Glomerular visceral epithelial cell (primary cell): ENCODE measurements around the gene NOXO1.
"Not testable (repeated sequence)": the region's sequence is repeated elsewhere in the genome, so short reads cannot be mapped to it uniquely, and the experiment has no call there.

Source experiments
- DNase-seq: peaks from one replicate; pipeline ENCODE4 v3.0.0-alpha.2; 2016; ENCODE audit errors: extremely low spot score

NOXO1 gene

DNA sequence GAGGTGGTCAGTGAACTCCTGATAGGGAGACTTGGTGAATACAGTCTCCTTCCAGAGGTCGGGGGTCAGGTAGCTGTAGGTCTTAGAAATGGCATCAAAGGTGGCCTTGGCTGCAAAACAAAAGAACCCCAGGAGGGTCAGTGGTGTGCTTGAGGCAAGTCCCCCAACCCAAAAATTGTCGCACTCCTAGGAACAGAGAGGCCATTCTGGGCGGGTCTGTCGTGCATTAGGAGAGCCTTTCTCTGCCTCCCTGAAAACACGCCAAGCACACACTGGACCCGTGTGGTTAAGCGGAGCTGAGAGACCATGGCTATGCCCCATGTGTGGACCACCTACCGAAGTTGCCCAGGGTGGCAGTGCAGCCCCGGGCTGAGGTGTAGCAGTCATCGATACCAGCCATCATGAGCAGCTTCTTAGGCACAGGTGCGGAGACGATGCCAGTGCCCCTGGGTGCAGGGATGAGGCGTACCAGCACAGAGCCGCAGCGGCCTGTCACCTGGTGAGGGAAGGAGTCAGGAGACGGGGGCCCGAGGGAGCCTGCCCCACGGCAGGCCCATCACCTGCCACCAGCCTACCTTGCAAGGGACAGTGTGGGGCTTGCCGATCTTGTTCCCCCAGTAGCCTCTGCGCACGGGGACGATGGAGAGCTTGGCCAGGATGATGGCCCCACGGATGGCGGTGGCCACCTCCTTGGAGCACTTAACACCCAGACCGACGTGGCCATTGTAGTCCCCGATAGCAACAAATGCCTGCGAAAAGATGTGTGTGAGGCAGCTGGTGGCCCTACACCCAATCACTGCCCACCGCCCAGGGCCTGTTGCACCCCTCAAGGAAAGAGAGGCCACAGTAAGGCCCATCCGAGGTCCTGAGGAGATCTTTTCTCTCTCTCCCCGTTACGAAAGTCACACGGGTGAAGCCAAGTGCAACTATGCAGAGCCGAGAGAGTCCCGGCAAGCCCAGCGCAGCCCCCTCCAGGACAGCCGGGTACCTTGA, 18.8 kb downstream of the NOXO1 start:
- DNase-seq, result not testable (repeated sequence)

DNA sequence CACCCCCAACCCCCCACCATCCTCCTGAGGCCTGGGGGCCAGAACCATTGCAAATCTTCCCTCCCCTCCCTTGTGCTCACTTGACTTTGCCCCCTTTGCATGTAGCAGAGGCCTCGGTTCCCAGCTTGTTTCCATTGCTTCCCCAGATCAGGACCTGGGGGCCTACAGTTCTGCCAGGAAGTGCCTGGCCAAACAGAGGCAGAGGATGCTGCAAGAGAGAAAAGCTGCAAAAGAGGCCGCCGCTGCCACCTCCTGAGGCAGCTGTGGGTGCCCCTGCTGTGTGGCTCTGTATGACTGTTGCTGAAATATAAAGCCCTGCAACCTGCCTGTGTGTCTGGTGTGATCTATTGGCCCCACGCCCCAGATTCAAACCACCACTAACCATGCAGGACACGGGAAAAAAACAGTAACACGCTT, 19.6 kb downstream of the NOXO1 start:
- DNase-seq, result no peak

DNA sequence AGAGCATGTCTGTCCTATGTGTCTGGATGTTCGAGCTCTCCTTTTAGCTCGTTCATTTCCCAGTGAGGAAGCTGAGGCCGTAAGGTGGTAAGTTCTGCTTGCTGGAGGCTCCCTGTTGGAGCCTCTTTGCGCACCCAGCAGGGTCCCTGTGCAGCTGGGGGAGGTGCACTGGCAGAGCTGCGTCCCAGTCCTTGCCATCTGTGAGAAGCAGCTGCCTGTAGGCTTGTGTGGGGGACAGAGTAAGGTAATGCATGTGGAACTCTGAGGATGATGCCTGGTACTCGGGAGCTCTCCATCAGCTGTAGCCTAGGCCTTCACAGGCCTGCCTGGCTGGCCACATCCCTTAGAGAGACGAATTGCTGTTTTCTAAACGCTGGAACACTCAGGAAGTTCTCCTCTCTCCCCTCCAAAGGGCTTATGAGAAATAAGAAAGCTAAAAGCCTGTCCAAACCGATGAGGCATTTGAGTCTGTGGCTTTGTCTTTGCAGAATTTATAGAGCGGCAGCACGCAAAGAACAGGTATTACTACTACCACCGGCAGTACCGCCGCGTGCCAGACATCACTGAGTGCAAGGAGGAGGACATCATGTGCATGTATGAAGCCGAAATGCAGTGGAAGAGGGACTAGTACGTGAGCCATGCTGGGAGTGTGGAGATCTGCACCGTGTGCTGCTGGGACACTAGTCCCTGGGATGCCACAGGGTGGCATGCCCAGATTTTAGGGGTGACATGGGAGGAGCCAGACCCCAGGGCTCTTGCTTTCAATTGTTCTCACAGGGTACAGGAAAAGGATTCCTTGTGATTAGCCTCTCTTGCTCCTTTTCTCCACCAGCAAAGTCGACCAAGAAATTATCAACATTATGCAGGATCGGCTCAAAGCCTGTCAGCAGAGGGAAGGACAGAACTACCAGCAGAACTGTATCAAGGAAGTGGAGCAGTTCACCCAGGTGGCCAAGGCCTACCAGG, 20.3 kb downstream of the NOXO1 start:
- DNase-seq, result peak; percentile 53

DNA sequence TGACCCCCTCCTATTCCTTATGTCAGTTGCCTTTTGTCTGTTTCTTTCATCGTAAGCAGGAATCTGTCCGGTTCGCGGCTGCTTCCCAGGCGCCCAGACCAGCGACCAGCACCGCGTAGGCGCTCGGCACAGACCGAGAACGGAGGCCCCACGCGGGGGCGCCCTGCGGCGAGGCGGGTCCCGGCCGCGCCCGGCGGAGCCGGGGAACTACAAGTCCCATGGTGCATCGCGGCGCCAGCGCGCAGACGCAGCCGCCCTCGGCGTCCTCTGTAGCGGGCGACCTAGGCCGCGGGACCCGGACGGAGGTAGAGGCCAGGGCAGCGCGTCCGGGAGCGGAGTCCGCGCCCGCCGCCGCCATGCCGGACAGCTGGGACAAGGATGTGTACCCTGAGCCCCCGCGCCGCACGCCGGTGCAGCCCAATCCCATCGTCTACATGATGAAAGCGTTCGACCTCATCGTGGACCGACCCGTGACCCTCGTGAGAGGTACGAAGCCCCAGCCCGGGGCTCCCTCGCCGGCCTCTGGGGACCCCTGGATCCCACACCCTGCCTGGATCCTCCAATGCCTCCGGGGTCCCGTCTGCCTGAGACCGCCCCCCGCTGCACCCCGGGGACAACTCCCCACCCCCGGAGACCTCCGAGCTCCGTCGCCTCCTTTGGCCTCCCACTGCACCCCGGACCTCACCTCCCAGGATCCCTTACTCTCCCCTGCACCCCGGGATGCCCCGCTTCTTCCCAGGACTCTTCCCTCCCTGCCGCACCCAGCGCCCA, 21.8 kb downstream of the NOXO1 start, which contains the start of gene NDUFB10:
Gene NDUFB10 (plus strand): TSS at position 270 of the 771 bp plus-strand sequence. CDS start 87 bp downstream, at position 357.
- peak; percentile 88 for DNase-seq

DNA sequence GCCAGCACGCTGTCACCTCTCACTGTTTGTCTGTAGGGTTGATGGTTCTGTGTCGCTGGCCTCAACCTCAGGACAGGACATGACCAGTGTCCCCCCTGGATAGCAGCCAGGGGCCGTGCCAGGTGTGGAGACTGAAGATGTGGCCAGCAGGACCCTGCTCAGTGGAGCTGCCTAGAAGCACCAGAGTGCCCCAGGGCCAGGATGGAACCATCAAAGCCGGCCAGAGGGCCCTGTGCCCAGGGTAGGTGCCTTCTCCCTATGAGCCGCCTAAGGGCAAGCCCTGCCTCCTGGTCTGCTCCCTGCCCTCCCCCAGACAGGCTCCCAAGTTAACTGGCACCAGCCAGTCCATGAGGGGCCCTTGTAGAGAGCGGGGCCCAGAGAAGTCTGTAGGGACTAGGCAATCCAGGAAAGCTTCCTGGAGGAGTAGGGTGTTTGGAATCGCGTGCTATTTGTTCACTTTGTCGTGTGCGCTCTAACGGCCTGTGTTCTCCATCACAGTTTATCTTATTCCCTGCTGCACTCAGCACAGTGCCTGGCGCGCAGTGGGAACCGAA, 22.5 kb downstream of the NOXO1 start:
- DNase-seq, result no peak

DNA sequence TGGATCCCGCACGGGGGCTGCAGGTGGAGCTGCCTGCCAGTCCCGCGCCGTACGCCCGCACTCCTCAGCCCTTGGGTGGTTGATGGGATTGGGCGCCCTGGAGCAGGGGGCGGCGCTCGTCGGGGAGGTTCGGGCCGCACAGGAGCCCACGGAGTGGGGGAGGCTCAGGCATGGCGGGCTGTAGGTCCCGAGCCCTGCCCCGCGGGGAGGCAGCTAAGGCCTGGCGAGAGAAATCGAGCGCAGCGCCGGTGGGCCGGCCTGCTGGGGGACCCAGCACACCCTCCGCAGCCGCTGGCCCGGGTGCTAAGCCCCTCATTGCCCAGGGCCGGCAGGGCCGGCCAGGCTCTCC, 23.2 kb downstream of the NOXO1 start:
- not testable (repeated sequence) for DNase-seq

DNA sequence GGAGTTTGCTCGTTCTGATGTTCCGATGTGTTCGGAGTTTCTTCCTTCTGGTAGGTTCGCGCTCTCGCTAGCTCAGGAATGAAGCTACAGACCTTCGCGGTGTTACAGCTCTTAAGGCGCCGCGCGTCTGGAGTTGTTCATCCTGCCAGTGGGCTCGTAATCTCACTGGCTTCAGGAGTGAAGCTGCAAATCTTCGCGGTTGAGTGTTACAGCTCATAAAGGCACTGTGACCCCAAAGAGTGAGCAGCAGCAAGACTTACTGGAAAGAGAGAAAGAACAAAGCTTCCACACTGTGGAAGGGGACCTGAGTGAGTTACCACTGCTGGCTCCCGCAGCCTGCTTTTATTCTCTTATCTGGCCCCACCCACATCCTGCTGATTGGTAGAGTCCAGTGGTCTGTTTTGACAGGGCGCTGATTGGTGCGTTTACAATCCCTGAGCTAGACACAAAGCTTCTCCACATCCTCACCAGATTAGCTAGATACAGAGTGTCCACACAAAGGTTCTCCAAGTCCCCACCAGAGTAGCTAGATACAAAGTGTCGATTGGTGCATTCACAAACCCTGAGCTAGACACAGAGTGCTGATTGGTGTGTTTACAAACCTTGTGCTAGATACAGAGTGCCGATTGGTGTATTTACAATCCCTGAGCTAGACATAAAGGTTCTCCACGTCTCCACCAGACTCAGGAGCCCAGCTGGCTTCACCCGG, 23.7 kb downstream of the NOXO1 start:
- not testable (repeated sequence) for DNase-seq

DNA sequence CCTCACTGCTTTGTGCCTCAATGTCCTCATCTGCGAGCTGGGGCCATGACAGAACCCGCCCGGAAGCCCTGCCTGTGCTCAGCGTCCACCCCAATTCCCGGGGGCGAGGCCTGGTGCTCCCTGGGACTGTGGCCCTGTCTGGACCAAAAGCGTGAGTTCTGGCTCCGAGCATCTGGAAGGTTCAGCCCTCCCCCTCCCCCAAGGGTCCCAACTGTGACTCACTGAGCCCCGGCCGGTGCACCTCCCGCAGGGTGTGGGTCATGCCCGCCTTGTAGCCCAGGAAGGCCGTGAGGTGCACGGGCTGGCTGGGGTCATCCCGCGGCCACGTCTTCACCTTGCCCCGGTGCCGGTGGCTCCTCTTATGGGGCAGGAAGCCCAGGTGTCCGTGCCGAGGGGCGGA, 27.5 kb downstream of the NOXO1 start:
- no peak for DNase-seq

DNA sequence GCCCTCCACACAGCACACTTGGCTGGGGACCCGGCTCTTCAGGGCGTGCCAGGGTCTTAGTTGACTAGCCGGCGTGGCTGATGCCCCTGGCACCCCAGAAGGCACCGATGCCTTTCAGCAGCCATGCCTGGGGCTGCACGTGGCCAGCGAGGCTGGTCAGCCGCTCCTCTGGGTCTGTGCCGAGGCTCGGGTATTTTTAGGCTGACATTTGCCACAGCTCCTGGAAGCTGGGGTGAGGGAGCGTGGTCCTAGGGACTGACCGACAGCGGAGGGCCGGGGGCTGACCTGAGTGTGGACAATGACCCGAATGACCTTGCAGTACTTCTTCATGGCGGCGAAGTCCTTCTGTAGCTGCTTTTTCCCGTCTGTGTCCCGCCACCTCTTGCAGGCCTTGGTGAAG, 30.7 kb downstream of the NOXO1 start:
- DNase-seq, result no peak

DNA sequence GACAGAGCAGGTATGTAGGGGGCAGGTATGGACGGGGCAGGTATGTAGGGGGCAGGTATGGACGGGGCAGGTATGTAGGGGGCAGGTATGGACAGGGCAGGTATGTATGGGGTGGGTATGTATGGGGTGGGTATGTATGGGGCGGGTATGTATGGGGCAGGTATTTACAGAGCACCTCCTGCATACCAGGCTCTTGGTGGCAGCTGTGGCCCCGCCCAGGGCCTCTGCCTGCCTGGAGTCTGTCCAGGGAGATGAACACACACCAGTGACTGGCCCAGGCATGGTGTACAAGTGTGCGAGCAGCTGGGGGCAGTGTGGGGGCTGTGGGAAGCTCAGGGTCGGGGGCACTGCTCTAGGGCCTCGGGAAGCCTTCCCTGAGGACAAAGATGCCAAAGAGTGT, 31.2 kb downstream of the NOXO1 start:
- no peak for DNase-seq

DNA sequence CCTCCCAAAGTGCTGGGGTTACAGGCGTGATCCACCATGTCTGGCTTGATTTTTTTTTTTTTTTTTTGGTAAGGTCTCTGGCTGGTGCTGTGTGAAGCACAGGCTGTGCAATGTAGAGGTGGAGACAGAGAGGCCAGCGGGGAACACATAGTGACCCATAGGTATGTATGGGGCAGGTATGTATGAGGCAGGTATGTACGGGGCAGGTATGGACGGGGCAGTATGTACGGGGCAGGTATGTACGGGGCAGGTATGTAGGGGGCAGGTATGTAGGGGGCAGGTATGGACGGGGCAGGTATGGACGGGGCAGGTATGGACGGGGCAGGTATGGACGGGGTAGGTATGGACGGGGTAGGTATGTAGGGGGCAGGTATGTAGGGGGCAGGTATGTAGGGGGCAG, 31.8 kb downstream of the NOXO1 start:
- no peak for DNase-seq

DNA sequence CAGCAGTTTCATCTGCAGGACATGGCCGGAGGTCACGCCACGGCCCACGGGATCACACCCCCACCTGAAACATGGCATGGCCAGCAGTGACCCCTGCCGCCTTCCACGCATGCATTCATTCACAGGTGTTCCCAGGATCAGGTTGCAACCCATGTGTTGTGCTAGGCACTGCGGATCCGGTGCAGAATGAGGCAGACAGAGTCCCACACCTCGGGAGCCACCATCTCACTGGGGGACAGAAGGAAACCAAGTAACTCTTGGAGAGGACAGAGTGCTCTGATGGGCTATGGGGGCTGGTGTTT, 33.9 kb downstream of the NOXO1 start:
- no peak for DNase-seq

DNA sequence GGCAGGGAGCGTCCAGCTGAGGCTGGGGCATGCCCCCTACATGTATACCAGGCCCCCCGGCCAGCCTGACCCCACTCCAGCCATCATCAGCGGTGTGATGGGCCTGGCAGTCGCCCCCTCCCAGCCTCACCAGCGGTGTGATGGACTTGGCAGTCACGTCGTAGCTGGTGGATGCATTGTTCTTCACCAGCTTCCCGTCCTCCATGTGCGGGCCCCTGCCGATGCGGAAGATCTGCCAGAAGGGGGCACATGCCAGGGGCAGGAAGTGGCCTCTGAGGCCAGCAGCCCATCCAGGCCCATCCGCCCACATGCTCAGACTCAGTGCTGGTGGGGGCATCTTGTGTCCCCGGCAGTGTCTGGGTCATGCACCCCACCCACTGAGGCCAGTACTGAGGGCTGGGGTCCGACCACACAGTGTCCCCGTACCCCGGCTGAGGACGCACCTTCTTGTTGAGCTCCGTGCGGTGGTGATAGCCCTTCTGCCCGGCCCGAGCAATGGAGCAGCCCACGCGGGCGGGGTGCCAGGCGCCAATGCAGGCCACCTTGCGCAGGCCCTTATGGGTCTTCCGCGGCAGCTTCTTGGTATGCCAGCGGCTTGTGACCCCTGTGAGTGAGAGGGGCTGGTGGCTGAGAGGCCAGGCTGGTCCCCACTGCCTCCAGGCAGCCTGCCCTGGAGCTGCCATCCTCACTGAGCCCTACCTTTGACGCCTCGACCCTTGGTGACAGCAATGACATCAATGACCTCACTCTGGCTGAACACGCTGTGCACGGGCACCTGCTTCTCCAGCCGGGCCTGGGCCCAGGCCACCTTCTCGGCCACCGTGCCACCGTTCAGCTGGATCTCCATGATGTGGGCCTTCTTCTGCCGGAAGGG, 34.5 kb downstream of the NOXO1 start:
- no peak for DNase-seq

DNA sequence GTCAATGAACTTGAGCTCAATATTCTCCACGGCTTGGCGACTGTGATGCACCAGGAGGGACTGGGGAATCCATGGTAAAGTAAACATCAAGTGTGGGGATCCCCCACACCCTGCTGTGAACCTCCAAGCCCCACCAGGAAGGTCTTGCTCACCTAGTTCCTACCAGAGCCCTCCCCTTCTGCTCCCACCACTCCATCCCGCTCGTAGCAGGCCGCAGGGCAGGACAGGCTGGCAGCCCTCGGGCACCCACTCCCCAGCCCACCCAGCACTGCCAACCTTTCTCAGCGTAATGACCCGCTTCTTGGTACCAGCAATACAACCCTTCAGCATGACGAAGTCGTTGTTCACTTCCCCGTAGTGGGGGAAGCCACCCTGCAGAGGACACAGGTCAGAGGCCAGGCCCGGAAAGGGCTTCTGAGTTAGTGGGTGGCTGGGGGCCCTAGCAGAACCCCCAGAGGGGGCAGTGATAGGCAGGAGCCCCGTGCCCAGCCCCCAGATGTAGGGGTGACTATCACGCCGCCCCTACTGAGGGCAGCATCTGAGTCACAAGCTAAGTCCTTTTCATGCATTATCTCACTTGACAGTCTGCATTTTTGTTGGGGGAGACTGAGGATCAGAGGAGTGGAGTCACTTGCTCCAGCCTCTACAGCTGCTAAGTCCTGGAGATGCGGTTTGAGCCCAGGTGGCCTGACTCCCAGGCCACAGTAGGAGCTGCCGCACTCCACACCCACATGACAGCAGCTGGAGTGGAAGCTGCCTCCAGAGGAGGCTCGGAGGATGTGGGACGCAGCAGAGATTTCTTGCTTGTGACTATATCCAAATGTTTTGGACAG, 35.5 kb downstream of the NOXO1 start:
- no peak for DNase-seq

DNA sequence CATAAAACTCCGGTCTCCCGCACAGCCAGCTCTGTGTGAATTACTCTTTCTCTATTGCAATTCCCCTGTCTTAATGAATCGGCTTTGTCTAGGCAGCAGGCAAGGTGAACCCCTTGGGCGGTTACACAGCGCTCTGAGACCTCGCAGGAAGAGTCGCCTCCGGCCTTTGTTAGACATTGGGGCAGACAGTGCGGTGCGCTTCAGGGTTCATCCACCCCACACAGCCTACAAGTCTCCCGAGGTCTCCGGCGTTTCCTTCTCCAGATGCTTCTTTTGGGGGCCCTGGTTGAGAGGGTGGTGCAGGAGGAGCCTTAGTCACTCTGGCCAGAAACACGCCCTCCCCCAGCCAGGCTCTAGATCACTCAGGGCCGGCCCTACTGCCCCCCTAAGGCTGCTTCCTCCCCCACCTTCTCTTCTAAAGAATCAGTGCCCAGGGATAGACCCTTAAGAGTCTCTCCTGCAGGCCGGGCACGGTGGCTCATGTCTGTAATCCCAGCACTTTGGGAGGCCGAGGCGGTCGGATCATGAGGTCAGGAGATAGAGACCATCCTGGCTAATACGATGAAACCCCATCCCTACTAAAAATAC, 36.6 kb downstream of the NOXO1 start:
- DNase-seq, result no peak

DNA sequence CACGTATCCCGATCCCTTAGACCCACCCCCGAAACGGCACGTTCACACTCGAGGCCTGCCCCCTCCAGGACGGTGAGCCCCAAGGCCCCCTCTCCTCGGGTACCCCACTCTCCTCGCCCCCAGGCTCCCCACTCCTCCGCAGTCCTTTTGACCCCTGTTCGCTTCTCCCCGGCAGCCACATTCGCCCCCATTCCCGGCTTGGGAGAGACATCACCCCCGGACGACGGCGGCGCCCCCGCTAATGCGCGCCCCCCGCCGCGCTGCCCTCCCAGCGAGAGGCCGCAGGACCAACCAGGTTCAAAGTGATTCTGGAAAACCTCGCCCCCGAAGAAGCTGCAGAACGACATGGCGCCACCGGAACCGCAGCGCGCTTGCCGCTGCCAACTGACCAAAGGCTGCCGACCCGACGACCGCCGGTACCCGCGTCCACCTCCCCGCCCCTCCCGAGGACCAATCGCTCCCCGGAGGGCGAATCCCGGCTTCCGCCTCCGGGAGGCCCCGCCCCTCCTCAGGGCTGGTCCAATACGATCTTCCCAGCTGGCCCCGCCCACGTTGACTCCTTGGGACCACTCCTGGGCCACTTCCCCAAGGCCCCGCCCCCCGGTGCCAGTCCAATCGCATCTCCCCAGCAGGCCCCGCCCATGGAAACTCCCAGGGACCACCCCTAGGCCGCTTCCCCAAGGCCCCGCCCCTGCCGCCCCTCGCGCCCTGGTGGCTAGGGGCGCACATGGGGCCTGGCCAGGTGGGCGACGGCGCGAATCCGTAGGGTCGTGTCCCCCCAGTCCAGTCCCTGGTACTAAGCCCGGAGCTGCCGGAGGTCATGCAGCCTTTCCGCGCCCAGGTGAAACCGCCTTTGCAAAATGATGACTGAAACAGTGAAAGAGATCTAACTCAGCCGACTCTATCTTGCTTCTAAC, 38.2 kb downstream of the NOXO1 start, which contains the start of gene MSRB1:
Gene MSRB1 (minus strand): TSS at position 390 of the 917 bp plus-strand sequence. CDS start 43 bp downstream, at position 347.
- peak; percentile 98 for DNase-seq
